Measurements from ENCODE around the gene CHGA.

DNA sequence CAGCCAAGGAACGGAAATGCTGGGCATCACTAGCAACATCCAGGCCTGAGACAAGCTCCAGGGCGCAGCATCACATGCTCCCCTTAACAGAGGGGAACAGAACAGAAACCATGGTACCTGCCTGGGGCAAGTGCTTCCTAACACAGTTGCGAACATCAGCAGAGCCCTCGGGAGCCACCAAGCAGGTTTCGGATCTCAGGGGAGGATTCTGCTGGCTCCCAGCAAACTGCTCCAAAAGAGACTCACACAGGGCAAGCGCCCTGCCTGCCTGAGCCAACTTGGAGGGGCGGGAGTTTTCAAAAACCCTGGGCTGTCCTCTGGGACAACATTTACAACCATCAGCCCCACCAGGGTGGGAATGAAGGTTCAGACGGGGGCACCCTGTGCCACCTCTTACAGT, 19.6 kb downstream of the CHGA start:
- TF ChIP-seq, protein P1, sequence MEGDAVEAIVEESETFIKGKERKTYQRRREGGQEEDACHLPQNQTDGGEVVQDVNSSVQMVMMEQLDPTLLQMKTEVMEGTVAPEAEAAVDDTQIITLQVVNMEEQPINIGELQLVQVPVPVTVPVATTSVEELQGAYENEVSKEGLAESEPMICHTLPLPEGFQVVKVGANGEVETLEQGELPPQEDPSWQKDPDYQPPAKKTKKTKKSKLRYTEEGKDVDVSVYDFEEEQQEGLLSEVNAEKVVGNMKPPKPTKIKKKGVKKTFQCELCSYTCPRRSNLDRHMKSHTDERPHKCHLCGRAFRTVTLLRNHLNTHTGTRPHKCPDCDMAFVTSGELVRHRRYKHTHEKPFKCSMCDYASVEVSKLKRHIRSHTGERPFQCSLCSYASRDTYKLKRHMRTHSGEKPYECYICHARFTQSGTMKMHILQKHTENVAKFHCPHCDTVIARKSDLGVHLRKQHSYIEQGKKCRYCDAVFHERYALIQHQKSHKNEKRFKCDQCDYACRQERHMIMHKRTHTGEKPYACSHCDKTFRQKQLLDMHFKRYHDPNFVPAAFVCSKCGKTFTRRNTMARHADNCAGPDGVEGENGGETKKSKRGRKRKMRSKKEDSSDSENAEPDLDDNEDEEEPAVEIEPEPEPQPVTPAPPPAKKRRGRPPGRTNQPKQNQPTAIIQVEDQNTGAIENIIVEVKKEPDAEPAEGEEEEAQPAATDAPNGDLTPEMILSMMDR (IDR thresholded peaks at IDR 0.05) = no peak
- TF ChIP-seq EP300 (IDR thresholded peaks at IDR 0.05) (no peak), POLR2A (IDR thresholded peaks at IDR 0.05) (no peak)
